GM23248 (cell line): ENCODE data around the gene SNX5. TPM values are rescaled to one million over a fixed set of nuclear protein-coding genes. Genes with fewer than 3 reads are reported as not detected.
A peak's percentile ranks its signal among the peaks of the same experiment; 100 is the strongest.

Experiments used
- DNase-seq: peaks from one replicate; pipeline ENCODE4 v3.0.0-alpha.2; 2015
- H2AFZ ChIP-seq: fragments of 200-600 bp; sonication (generic); 2 replicates; pipeline ENCODE4 v1.6.1; 2016; ENCODE audit warnings: antibody characterized with exemption
- H3F3A ChIP-seq: fragments of 200-600 bp; sonication (generic); 2 replicates; pipeline ENCODE4 v1.6.1; 2016; ENCODE audit warnings: mild to moderate bottlenecking, antibody characterized with exemption, mixed run types; ENCODE audit not compliant: insufficient read depth
- H3K27ac ChIP-seq: fragments of 200-600 bp; sonication (generic); 2 replicates; pipeline ENCODE4 v1.5.1; 2016; ENCODE audit warnings: mild to moderate bottlenecking
- H3K27me3 ChIP-seq: fragments of 200-600 bp; sonication (generic); replicated peaks from 2 replicates; pipeline ENCODE4 v1.6.1; 2016; ENCODE audit warnings: mild to moderate bottlenecking; ENCODE audit not compliant: insufficient read depth
- H3K36me3 ChIP-seq: fragments of 200-600 bp; sonication (generic); 2 replicates; pipeline ENCODE4 v1.6.1; 2016; ENCODE audit warnings: low read depth, mild to moderate bottlenecking
- H3K4me1 ChIP-seq: fragments of 200-600 bp; sonication (generic); 2 replicates; pipeline ENCODE4 v1.6.1; 2016; ENCODE audit warnings: mild to moderate bottlenecking; ENCODE audit not compliant: insufficient read depth
- H3K4me2 ChIP-seq: fragments of 200-600 bp; sonication (generic); one replicate; pipeline ENCODE4 v1.6.1; 2016; ENCODE audit warnings: mild to moderate bottlenecking; ENCODE audit not compliant: unreplicated experiment
- H3K4me3 ChIP-seq: fragments of 200-600 bp; sonication (generic); 2 replicates; pipeline ENCODE4 v1.5.1; 2016; ENCODE audit warnings: mild to moderate bottlenecking
- H3K79me2 ChIP-seq: fragments of 200-600 bp; sonication (generic); 2 replicates; pipeline ENCODE4 v1.6.1; 2016; ENCODE audit warnings: mild to moderate bottlenecking; ENCODE audit not compliant: insufficient read depth
- H3K9ac ChIP-seq: fragments of 200-600 bp; sonication (generic); 2 replicates; pipeline ENCODE4 v1.6.1; 2016; ENCODE audit warnings: mild to moderate bottlenecking
- H3K9me2 ChIP-seq: fragments of 200-600 bp; sonication (generic); 2 replicates; pipeline ENCODE4 v1.6.1; 2016; ENCODE audit warnings: mixed run types, mild to moderate bottlenecking, moderate library complexity; ENCODE audit not compliant: insufficient read depth
- H3K9me3 ChIP-seq: fragments of 200-600 bp; sonication (generic); one replicate; pipeline ENCODE4 v1.6.1; 2017; ENCODE audit warnings: low read depth
- H4K20me1 ChIP-seq: fragments of 200-600 bp; sonication (generic); 2 replicates; pipeline ENCODE4 v1.6.0; 2016; ENCODE audit not compliant: insufficient read depth
- EZH2 ChIP-seq: fragments of 200-600 bp; sonication (generic); IDR thresholded peaks from 2 replicates; pipeline ENCODE4 v1.6.1; 2018; ENCODE audit warnings: antibody characterized with exemption, mild to moderate bottlenecking; ENCODE audit not compliant: insufficient read depth, poor library complexity, severe bottlenecking
- EZH2phosphoT487 ChIP-seq: fragments of 200-600 bp; sonication (generic); IDR thresholded peaks from 2 replicates; pipeline ENCODE4 v1.6.1; 2018; ENCODE audit warnings: antibody characterized with exemption, moderate library complexity, mild to moderate bottlenecking, low read depth; ENCODE audit not compliant: insufficient read depth
- WGBS, 2 experiments: methylation state at CpG; one replicate each; pipeline ENCODE4 v1.1.6; 2015 to 2017; ENCODE audit warnings: low lambda C conversion rate in 2 of 2, low coverage in 1 of 2; ENCODE audit errors: missing lambda C conversion rate in 2 of 2; 5-methylcytosine and 5-hydroxymethylcytosine counted together
- in situ Hi-C: fragments of 300-500 bp; cut with MboI; formaldehyde crosslinking; loops from 2 replicates; pipeline ENCODE4 v1.15.0; 2020
- polyA plus RNA-seq: library from polyadenylated mRNA; unstranded; fragments of >200 nt; fragmentation: Nextera tagmentation; extraction: Ambion mirVana; gene quantifications from 2 replicates; pipeline ENCODE4 v1.2.1, GENCODE V29; 2016
- small RNA-seq: library from RNA; depleted of rRNA; stranded (forward); fragments of <200 nt; gene quantifications from one replicate; pipeline ENCODE3, GENCODE V24; 2014; ENCODE audit warnings: low read depth, low replicate concordance
- total RNA-seq: library from RNA; depleted of rRNA; stranded (reverse); fragments of >200 nt; shearing (Covaris generic); gene quantifications from 2 replicates; pipeline ENCODE4 v1.2.3, GENCODE V29; 2014; rRNA removed

Gene SNX5
- total and polyA plus RNA-seq, 2 experiments from 2014 or later, result 65.2 to 70.7 TPM

DNA sequence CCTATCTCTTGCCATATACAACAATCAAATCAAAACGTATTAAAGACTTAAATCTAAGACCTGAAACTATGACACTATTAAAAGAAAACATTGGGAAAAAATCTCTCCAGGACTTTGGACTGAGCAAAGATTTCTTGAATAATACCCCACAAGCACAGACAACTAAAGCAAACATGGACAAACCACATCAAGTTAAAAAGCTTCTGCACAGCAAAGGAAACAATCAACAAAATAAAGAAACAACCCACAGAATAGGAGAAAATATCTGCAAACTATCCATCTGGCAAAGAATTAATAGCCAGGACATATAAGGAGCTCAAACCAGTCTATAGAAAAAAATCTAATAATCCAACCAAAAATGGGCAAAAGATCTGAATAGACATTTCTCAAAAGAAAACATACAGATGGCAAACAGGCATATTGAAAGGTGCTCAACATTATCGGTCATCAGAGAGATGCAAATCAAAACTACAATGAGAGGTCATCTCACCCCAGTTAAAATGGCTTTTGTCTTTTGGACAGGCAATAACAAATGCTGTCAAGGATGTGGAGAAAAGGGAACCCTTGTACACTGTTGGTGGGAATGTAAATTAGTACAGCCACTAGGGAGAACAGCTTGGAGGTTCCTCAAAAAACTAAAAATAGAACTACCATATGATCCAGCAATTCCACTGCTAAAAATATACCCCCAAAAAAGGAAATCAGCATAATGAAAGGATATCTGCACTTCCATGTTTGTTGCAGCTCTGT, 76.2 kb downstream of the SNX5 start:
- Histone ChIP-seq H3K4me1 (peaks cover 14% of the 10 kb centered on the region), H3K4me2 (no peak overlapping the region), H3K36me3 (no peaks in the 10 kb centered on the region), H3K27me3 (no peaks in the 10 kb centered on the region), H2AFZ (no peak overlapping the region), H3K79me2 (no peaks in the 10 kb centered on the region), H3K27ac (no peak overlapping the region), H3K9me3 (no peaks in the 10 kb centered on the region), H3K9ac (no peak overlapping the region), H4K20me1 (no peaks in the 10 kb centered on the region), H3F3A (peaks cover 15% of the 10 kb centered on the region), H3K9me2 (no peaks in the 10 kb centered on the region), H3K4me3 (no peak overlapping the region)
- WGBS, 2 experiments, result 69 to 71% methylated on average over 2 of the region's 2 CpGs
- DNase-seq, result no peak
- in situ Hi-C loops, result loop anchor here (10.0 kb wide), 1 partner anchor 218 kb away; no protein-coding TSS in a partner anchor
- no peak for TF ChIP-seq EZH2
- TF ChIP-seq EZH2phosphoT487, result no peak

Small RNA genes within 50 kb of the gene (small RNA-seq; reads per million reads assigned to genes)
- gene RNU6-192P (not detected), gene SNORD17 (140 reads per million, percentile 95 among the genes with 10 or more reads in this experiment)

Other genes with a start within 250 kb of the SNX5 start
- gene MGME1, start 224 bp upstream of the SNX5 start, total RNA-seq, result 4.6 and 5.6 TPM in 2 replicates
- 10.4 and 11.5 TPM in 2 replicates for gene MGME1, start 224 bp upstream of the SNX5 start, polyA plus RNA-seq
- not detected in 2 replicates for gene OVOL2, start 89.1 kb upstream of the SNX5 start, total RNA-seq
- not detected in 2 replicates for gene OVOL2, start 89.1 kb upstream of the SNX5 start, polyA plus RNA-seq
- gene KAT14, start 169.1 kb upstream of the SNX5 start, total RNA-seq, result 12.6 and 21.7 TPM in 2 replicates
- gene KAT14, start 169.1 kb upstream of the SNX5 start, polyA plus RNA-seq, result 10.2 and 11.3 TPM in 2 replicates
- 8.4 and 11.5 TPM in 2 replicates for gene PET117, start 169.1 kb upstream of the SNX5 start, total RNA-seq
- 10.6 and 13.3 TPM in 2 replicates for gene PET117, start 169.1 kb upstream of the SNX5 start, polyA plus RNA-seq